HK-2 (cell line): ENCODE measurements around the gene ABLIM2.
"Not testable (repeated sequence)": the region's sequence is repeated elsewhere in the genome, so short reads cannot be mapped to it uniquely, and the experiment has no call there.

Source experiments
- DNase-seq: peaks from one replicate; pipeline ENCODE4 v3.0.0-alpha.2; 2018; ENCODE audit not compliant: unreplicated experiment

The ABLIM2 gene

DNA sequence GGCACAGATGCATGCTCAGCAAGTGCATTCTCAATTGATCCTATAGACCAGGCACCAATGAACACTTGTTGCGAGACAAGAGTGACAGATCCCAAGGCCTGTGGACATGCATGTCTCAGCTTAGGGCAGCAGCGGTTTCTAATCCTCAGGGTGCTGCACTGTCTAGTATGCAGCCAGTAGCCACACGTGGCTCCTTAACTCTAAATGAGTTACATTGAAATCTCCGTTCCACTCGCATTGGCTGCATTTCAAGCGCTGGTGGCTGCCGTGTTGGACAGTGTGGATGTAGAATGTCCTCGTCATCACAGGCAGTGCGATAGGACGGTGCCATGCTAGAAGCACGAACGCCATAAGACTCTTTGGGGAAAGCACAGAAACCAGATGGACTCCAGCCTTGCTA, 194.9 kb downstream of the ABLIM2 start:
- DNase-seq: no peak

DNA sequence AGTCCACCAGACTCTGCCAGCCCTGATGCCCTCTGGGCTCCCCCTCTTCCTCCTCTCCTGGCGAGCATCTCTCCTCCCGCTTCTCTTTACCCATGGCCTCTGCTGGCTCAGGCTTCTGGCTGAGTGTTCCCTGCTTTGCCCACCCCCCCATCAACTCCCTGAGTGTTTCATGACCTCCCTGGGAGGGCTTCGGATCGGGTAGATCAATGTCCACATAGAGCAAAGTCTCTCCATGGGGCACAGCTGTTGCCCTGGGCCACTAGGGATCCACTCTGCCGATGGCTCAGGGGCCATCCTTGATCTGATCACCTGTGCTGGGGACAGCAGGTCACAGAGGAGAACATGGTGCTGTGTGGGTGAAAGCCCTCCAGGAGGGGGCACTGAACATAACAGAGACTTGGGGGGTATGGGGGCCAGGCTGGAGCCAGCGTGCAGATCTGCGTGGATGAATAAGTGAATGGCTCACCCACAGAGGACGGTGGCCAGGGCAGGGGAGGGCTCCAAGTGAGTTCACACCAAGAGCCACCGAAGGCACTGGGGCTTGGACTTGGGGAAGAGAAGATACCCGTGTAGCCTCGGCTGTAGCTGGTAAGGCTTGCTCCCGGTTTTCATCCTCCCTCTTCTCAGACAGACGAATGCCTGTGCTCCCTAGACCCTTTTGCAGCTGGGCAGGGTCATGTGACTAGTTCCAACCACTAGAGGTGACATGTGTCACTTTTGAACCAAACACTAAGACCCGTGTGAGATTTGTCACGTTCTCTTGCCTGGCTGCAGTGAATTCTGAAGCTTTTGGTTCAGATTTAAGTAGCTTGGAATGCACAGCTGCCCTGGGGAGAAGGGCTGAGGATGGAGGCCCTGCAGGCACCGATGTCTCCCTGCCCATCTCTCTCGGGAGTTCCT, 195.8 kb downstream of the ABLIM2 start:
- DNase-seq: no peak

DNA sequence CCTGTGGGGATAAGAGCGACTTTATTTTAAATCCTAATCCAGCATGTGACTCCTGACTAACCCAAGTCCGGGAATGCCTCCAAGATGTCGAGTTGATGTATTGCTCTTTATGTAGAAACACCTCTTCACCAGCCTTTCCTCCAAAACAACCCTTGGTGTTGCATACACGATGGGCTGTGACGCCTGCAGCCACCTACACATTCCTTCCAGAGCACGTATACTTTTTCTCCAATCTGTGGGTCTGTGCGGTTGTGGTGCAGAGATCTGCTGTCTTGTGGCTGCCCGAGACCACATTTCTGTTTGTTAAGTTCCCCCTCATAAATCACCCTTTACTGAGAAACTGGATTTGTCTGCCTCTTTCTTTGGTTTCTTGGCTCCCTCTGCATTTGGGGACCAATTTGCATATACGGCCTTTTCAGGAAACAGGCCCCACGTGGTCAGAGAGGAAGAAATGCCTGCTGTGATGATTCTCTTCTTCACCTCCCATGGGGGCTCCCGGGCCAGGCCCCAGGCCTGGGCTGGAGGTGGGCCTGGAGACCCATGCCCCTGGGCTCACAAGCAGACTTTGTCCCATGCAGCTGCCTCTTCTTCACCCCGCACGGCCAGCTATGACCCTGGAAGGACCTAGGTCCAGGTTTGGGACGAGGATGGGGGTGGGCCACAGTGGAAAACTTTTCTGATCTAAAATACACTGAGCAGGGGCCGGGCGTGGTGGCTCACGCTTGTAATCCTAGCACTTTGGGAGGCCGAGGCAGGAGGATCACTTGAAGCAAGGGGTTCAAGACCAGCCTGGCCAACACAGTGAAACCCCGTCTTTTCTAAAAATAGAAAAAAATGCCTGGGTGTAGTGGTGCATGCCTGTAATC, 197.6 kb downstream of the ABLIM2 start:
- DNase-seq: peak; percentile 80

DNA sequence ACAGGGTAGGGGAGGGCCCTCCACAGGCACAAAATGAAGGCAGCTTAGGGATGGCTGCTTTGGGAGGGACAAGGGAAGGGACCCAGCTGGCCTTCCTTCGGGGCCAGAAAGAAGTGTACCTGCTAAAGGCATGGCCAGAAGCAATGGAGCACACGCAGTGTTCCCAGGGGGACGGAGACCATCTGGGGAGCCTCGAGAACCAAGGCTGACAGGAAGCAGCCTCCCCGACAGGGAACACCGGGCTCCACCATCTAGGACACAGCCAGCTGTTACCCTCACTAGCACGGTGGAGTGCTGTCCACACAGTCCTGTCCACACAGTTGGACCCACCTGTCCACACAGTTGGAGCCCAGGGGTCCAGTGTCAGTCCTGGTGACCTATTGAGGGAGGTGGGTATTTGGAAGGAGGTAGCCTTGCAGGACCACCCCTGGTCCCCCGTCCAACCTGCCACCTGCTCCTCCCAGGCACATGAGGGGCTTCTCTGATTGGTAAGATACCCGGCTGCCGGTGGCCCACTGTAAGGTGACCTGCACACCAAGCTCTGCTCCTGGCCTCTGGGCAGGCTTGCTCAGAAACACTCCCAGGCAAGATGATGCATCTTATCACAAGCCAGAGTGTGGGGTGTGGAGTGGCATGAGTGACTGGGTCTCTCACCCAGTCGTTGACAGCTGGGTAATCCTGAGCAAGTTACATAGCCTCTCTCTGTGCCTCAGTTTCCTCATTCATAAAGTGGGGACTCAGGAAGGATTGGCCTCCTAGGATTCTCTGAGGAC, 198.4 kb downstream of the ABLIM2 start:
- DNase-seq: no peak

DNA sequence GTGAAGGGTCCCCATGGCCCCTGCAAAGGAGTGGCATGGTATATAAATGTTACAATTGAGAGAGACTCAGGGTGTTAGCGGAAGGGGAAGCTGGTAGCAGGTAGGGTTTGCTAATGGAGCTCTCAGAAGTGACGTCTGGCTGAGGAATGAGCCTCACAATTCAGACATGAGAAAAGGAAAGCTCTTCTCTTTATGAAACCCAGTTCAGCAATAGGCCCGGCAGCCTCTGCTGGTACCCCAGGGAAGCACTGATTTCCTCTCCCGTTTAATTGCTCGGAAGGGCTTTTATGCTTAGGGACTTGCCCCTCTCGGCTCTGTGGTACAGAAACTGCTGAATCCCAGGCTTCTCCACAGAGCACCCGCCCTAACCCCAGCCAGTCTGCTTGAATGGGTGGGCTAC, 199.5 kb downstream of the ABLIM2 start:
- DNase-seq: no peak

DNA sequence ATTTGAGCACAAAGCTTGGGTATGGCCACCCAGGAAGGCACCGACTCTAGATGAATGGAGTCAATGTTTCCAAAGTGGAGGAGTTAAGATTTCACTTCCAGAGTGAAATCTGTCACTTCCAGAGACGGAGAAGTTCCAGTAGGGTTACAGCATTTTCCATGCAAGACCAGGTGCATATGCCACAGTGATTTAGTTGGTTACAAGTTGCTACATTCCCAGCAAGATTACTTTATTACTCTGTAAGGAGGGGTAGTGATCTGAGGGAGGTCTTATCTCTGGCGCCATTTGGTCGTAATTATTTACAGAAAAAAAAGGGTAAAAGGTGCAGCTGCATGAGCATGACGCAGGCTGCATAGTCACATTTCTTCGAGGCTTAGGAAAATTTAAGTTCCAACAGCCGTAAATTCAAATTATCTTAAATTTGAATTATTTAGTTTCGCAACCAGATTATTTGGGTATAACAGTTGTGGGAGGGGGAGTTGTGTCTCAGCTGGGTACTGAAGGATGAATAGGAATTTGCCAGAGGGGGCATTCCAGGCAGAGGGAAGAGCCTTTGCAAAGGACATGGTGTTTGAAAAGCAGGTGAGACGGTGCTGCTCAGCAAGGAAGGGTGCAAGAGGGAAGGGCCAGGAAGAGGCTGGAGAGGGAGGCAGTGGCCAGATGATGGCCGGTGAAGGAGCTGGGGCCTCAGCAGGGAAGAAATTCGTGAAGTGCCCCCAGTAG, 201.5 kb downstream of the ABLIM2 start:
- DNase-seq: no peak

DNA sequence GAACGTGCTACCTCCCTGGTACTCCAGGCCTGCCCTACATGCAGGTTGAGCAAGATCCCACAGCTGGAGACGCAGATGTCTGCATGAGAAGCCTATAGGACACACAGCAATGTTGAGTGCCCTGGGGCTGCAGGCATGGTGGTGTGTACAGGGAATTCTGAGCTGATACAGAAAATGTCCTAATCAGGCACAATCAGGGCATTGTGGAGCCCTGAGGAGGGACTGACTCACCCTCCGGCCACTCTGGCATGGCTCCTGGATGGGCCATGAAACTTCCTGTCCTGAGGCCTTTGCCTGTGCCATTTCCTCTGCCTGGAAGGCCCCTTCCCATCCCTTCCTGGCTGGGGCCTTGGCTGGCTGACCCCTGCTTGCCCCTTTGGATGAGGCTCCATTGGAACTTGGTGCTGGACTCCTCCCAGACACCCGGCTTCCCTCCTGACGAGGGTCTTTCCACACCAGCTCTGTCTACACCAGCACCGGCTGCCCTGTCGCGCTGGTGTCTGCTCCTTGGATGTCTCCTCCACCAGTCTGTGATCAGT, 202.3 kb downstream of the ABLIM2 start:
- DNase-seq: peak; percentile 46

DNA sequence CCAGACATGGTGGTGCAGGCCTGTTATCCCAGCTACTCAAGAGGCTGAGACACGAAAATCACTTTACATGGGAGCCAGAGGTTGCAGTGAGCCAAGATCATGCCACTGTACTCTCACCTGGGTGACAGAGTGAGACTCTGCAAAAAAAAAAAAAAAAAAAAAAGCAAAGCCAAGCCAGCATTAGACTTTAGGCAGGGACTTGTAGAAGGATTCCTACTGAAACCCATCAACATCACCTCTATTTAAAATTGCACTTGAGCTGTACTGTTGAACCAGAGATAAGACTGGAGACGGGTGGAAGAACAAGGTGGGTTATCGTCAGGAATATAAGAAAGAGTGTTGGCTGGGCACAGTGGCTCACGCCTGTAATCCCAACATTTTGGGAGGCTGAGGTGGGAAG, 203.2 kb downstream of the ABLIM2 start:
- DNase-seq: no peak

DNA sequence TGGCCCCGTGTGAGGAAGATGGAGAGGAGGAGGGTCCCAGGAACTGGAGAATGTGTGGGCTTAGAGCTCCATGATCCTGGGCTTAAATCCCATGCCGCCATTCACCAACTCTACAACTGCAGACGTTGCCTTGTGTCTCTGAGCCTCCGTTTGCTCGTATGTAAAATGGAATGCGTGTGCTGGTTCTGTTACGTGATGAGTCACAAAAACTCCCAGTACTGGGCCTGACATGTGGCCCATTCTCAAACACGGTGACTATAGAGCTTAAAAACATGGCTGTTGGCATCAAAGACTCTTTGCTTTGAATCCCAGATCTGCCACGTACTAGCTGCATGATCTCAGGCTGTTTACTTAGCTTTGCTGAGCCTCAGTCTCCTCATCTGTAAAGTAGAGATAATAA, 206.0 kb downstream of the ABLIM2 start:
- no peak for DNase-seq

DNA sequence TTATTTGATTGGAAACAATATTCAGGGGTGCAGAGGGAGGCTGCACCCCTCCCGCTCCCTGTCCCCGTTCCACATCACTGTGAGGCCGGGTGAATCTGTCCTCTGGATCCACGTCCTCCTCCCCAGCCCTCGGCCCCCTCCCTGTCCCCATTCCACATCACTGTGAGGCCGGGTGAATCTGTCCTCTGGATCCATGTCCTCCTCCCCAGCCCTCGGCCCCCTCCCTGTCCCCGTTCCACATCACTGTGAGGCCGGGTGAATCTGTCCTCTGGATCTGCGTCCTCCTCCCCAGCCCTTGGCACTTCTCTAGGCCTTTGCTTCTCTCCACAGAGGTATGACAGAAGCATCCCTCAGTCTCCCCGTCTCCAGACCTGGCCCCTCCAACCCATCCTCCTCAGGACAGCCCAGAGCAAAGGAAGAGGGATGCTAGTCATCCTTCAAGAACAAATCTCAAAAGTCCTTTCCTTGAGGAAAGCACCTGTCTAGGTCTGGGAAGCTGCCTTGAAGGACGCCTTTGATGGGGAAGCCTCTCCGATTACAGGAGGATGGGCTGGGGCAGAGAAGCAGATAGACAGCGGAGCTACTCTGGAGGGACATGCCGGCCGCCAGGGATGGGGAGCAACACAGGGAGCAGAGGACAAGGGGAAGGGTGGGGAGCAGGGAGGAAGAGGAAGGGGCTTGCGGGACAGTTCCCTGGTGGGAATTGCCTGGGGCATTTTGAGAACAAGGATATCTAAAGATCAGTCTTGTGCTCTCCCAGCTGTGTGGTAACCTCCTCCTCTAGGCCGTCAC, 208.1 kb downstream of the ABLIM2 start:
- DNase-seq: no peak

DNA sequence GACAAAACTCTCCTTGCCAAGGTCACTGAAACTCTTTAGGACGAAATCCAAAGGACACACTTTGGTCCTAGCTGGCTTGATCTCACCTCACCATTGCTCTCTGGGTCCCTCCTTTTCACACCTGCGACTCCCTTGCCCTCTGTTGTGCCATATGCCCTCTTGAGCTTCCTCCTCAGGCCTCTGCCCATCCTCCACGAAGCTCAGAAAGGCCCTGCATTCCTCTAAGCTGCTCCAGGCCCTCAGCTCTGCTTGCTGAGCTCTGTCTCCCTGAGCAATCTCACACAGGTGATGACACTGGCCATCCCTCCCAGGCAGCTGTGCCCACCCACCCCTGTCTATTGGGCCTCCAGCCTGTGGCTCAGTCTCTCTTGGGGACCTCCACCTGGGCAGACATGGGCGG, 208.9 kb downstream of the ABLIM2 start:
- no peak for DNase-seq

DNA sequence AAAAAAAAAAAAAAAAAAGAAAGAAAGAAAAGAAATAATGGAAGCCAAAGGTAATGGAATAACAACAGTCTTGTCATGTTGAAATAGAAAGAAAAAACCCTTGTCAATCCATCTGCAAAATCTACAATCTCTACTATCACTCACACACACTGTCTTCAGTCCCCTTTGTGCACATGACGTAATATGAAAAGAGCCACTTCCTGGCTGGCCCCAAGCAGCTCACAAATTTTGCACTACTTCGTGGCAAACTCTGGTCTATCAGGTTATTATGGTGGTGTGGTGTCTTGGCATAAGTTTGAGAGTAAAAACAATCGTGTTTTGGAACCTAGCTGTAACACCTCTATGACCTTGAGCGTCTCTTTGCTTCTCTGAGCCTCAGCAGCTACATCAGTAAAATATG, 210.7 kb downstream of the ABLIM2 start:
- no peak for DNase-seq

DNA sequence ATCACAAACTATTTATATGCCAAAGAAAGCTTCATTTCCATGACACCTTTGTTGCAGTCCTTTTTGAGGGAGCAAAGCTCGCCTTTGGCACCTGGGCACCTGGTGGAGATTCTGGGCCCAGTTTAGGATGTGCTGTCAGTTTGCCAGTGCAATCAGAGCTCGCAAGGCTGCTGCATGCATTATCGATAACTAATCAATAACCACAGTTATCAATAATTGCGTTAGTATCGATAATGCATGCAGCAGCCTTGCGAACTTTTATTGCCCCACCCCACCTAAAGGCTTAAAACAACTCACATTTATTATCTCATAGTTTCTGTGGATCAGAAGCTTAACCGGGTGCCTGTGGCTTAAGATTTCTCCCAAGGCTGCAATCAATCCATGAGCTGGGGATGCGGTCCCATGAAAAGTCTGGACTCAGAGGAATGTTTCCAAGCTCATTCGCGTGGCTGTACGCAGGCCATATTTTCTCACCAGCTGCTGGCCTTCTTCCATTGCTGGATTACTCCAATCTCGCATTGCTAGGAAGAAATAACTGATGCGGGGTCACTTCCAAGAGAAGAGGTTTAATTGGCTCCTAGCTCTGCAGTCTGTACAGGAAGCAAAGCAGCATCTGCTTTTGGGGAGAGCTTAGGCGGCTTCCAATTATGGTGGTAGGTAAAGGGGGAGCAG, 212.8 kb downstream of the ABLIM2 start:
- no peak for DNase-seq

DNA sequence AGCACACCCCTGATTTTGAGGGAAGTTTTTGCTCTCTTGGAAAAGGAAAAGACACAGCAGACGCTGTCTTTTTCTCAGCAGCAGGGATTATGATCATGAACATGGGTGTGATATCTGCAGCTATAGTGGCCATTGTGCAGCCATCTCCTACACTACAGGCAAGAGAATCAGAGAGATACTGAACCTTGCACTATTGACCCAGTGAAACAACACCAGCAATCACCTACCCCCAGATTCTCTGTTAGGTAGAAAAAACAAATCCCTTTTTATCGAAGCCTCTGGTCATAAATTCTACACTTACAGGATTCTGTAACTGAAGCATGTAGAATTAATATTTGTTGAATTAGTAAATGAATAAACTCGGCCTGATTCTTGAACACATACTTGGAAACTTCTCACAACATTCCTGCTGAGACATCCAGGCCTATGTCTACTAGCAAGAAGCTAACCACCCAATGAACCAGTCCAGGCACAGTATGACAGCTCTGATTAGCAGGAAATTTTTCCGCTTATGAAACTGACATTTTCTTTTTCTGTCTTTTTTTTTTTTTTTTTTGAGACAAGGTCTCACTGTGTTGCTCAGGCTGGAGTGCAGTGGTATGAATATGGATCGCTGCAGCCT, 213.9 kb downstream of the ABLIM2 start:
- DNase-seq: no peak

DNA sequence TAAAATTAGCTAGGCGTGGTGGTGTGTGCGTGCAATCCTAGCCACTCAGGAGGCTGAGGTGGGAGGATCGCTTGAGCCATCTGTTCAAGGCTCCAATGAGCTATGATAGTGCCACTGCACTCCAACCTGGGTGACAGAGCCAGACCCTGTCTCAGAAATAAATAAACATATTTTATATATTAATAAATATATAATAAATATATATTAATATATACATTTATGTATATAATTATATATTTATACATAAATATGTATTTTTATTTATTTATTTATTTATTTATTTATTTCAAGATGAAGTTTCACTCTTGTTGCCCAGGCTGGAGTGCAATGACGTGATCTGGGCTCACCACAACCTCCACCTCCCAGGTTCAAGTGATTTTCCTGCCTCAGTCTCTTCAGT, 214.9 kb downstream of the ABLIM2 start:
- not testable (repeated sequence) for DNase-seq

DNA sequence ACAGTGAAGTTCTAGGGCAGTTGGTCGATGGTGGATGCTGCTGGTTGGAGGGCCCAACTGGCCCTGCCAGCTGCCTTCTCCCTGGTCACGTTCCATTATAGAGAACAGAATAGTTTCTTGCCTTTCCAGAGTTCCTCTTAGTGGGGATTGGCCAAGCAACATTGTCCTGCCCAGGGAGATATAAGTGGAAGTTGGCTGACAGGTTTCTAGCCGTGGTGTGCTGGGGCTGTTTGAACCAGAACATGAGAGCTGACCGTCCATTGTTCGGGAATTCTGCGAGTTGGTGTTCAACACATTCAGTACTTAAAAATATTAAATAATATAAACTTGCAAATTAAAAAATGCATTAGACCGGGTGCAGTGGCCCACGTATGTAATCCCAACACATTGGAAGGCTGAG, 215.4 kb downstream of the ABLIM2 start:
- DNase-seq: no peak

DNA sequence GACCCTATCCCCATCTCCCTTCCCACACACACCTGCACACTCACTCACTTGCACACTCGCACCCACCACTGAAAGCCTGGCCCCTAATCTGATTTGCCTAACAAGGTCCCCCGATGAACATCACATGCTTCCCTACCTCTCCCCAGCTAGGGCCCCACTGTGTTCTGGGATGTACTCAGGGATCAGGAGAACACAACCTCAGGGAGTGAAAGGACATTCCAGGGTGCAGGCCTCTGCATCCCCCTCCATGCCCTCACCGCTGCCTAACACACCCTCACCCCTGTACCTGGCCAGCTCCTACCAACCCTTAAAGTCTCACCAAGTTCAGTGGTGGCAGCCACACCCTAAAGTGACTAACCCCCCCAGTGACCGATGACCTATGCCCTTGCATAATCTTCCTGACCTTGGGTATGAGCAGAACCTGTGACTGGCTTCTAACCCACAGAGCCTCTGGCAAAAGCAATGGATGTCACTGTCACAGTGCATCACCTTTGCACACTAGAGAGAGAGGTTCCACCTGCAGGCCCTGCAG, 216.6 kb downstream of the ABLIM2 start:
- DNase-seq: no peak

DNA sequence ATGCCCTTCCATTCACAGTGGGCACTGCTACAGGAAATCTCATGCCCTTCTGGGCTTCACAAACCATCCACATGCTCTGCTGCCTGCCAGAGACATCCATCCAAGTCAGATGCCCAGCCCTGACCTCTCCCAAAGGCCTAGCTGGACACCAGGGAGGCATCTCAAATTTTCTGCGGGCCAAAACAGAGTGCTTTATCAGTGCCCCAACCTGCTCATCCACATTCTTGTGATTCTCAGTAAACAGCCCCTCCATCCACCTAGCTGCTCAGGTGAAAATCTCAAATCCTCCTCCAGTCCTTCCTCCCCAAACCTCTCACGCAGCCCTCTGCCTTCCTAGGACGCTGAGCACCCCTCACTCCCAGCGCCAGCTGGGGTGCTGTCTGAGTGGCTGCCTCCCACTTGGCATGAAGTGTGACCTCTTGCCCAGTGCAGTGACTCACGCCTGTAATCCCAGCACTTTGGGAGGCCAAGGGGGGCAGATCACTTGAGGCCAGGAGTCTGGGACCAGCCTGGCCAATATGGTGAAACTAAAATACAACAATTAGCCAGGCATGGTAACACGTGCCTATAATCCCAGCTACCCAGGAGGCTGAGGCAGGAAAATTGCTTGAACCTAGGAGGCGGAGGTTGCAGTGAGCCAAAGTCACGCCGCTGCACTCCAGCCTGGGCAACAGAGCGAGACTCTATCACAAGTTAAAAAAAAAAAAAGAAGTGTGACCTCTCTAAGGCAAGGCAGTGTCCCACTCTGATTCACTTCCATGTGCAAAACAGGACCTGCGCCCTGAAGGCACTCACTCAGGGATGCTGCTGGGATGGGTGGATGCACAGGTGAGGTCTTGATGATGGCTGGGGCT, 217.3 kb downstream of the ABLIM2 start:
- peak; percentile 51 for DNase-seq
